ENCODE measurements around the gene PCSK6. TPM values are rescaled to one million over a fixed set of nuclear protein-coding genes. Genes with fewer than 3 reads are reported as not detected.

Gene PCSK6
- total RNA-seq, 1 donor from 2014 or later = 1.3 TPM

DNA sequence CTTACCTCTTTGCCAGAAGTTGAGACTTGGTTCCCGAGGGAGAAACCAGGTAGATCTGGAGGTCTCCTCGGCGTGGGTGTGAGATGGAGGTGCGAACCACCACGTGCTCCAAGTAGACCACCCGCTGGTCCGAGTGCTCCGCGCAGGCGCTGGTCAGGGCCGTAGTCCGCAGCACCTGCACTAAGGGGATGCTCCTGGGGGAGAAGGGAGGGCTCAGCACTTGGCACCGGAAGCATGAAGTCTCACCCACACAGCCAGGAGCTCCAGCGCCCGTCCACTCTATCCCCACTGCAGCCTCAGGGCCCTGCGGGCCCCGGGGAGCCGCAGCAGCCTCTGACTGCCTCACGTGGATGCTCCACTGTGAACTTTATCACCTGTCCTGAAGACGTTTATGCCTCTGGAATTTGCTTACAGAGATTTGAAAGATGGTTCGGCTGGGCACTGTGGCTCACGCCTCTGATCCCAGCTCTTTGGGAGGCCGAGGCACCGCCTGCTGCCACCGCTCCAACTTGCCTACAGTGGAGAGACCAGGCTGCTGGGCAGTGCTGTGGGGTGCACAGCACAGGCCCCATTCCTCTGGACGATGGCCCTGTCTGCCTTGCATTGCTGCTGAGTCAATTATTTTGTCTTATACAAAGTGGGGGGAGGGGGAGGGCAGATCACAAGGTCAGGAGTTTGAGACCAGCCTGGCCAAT is 119.0 kb downstream of the PCSK6 start:
- H3K9me3 ChIP-seq (ENCODE audit: insufficient read depth, low read depth, low read length) = no peaks in the 10 kb centered on the region
- Mint-ChIP-seq H3K27ac (ENCODE audit: unreplicated experiment) (no peak overlapping the region), H3K36me3 (ENCODE audit: low read depth, unreplicated experiment) (no peaks in the 10 kb centered on the region), H3K9me3 (ENCODE audit: unreplicated experiment) (peaks cover 2% of the 10 kb centered on the region), H3K4me1 (ENCODE audit: low read depth, unreplicated experiment) (no peaks in the 10 kb centered on the region), H3K27me3 (ENCODE audit: low read depth, unreplicated experiment) (peaks cover 26% of the 10 kb centered on the region), H3K4me3 (ENCODE audit: unreplicated experiment) (no peak overlapping the region)
- H4K20me1 ChIP-seq (ENCODE audit: insufficient read depth, low read length) = no peaks in the 10 kb centered on the region
- no peaks in the 10 kb centered on the region for H3K4me1 ChIP-seq (ENCODE audit: insufficient read depth, low read length)
- DNase-seq (ENCODE audit: low read depth) (no peak), FAIRE-seq (no peak)
- no peak overlapping the region for H3K9ac ChIP-seq (ENCODE audit: low read length)
- no peaks in the 10 kb centered on the region for H3K36me3 ChIP-seq (ENCODE audit: insufficient read depth, low read length)
- peaks cover 7% of the 10 kb centered on the region for H3K27me3 ChIP-seq (ENCODE audit: insufficient read depth, low read length)
- H2AFZ ChIP-seq (ENCODE audit: low read depth, low read length) = no peak overlapping the region
- no peaks in the 10 kb centered on the region for H3K79me2 ChIP-seq (ENCODE audit: insufficient read depth, low read length)
- H3K4me2 ChIP-seq (ENCODE audit: low read length) = no peak overlapping the region
- H3K4me3 ChIP-seq (ENCODE audit: insufficient read depth, low read depth, low read length) = no peak overlapping the region
- no peak for TF ChIP-seq EZH2 (IDR thresholded peaks at IDR 0.05; ENCODE audit: insufficient read depth, low read length)
- TF ChIP-seq, protein P1, sequence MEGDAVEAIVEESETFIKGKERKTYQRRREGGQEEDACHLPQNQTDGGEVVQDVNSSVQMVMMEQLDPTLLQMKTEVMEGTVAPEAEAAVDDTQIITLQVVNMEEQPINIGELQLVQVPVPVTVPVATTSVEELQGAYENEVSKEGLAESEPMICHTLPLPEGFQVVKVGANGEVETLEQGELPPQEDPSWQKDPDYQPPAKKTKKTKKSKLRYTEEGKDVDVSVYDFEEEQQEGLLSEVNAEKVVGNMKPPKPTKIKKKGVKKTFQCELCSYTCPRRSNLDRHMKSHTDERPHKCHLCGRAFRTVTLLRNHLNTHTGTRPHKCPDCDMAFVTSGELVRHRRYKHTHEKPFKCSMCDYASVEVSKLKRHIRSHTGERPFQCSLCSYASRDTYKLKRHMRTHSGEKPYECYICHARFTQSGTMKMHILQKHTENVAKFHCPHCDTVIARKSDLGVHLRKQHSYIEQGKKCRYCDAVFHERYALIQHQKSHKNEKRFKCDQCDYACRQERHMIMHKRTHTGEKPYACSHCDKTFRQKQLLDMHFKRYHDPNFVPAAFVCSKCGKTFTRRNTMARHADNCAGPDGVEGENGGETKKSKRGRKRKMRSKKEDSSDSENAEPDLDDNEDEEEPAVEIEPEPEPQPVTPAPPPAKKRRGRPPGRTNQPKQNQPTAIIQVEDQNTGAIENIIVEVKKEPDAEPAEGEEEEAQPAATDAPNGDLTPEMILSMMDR (IDR thresholded peaks at IDR 0.05; ENCODE audit: insufficient read depth, low read depth, low read length) = no peak
- H3K27ac ChIP-seq (ENCODE audit: low read depth, low read length) = no peak overlapping the region

DNA sequence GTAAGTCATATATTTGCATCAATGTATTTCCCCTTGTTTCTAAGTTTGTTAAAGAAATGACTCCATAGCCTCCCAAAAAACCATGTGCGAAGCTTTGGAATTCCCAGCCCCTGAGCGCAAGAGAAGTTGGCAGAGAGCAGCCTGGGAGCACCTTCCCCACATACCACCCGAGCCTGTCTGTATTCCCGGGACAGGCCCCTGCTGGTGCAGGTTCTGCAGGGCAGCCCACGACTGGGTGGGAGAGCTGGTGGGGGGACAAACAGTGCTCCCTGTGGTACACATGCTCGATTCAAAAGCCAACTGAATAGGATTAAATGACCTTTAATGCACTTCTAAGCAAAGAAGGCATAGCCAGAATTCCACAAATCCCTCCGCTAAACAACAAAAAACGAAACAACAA is 119.8 kb downstream of the PCSK6 start:
- Histone ChIP-seq H2AFZ (ENCODE audit: low read depth, low read length) (no peak overlapping the region), H3K36me3 (ENCODE audit: insufficient read depth, low read length) (no peaks in the 10 kb centered on the region), H3K4me3 (ENCODE audit: insufficient read depth, low read depth, low read length) (no peak overlapping the region), H3K79me2 (ENCODE audit: insufficient read depth, low read length) (no peaks in the 10 kb centered on the region), H3K9me3 (ENCODE audit: insufficient read depth, low read depth, low read length) (no peaks in the 10 kb centered on the region), H3K4me2 (ENCODE audit: low read length) (no peak overlapping the region), H3K4me1 (ENCODE audit: insufficient read depth, low read length) (no peaks in the 10 kb centered on the region), H3K27ac (ENCODE audit: low read depth, low read length) (no peak overlapping the region), H4K20me1 (ENCODE audit: insufficient read depth, low read length) (no peaks in the 10 kb centered on the region), H3K27me3 (ENCODE audit: insufficient read depth, low read length) (peaks cover 7% of the 10 kb centered on the region), H3K9ac (ENCODE audit: low read length) (no peak overlapping the region)
- no peak for DNase-seq (ENCODE audit: low read depth)
- FAIRE-seq = no peak
- Mint-ChIP-seq H3K9me3 (ENCODE audit: unreplicated experiment) (peaks cover 2% of the 10 kb centered on the region), H3K4me3 (ENCODE audit: unreplicated experiment) (no peak overlapping the region), H3K27ac (ENCODE audit: unreplicated experiment) (no peak overlapping the region), H3K4me1 (ENCODE audit: low read depth, unreplicated experiment) (no peaks in the 10 kb centered on the region), H3K27me3 (ENCODE audit: low read depth, unreplicated experiment) (peaks cover 25% of the 10 kb centered on the region), H3K36me3 (ENCODE audit: low read depth, unreplicated experiment) (no peaks in the 10 kb centered on the region)
- TF ChIP-seq, protein P1 (IDR thresholded peaks at IDR 0.05; ENCODE audit: insufficient read depth, low read depth, low read length) = no peak
- no peak for TF ChIP-seq EZH2 (IDR thresholded peaks at IDR 0.05; ENCODE audit: insufficient read depth, low read length)
